ENCODE data around the gene LSR.

DNA sequence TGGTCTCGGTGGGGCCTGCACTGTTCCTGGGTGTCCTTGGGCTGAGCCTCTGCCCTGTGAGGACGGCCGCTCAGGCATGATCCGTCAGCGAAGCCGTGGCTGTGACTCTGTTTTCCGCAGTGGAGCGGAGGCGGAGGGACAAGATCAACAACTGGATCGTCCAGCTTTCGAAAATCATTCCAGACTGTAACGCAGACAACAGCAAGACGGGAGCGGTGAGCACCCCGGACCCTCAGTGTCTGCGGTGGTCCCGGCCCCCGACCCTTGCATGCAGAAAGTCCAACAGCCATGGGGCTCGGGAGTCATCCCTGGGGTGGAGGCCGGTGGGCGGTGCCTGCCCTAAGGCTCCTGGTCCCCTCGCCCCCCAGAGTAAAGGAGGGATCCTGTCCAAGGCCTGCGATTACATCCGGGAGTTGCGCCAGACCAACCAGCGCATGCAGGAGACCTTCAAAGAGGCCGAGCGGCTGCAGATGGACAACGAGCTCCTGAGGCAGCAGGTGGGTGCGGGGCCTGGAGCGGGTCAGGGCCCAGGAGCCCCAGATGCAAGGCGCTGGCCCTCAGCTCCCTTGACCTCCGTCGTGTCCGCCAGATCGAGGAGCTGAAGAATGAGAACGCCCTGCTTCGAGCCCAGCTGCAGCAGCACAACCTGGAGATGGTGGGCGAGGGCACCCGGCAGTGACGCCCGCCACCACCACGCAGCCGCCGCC, 29.9 kb downstream of the LSR start:
- TF ChIP-seq, protein P1, sequence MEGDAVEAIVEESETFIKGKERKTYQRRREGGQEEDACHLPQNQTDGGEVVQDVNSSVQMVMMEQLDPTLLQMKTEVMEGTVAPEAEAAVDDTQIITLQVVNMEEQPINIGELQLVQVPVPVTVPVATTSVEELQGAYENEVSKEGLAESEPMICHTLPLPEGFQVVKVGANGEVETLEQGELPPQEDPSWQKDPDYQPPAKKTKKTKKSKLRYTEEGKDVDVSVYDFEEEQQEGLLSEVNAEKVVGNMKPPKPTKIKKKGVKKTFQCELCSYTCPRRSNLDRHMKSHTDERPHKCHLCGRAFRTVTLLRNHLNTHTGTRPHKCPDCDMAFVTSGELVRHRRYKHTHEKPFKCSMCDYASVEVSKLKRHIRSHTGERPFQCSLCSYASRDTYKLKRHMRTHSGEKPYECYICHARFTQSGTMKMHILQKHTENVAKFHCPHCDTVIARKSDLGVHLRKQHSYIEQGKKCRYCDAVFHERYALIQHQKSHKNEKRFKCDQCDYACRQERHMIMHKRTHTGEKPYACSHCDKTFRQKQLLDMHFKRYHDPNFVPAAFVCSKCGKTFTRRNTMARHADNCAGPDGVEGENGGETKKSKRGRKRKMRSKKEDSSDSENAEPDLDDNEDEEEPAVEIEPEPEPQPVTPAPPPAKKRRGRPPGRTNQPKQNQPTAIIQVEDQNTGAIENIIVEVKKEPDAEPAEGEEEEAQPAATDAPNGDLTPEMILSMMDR (conservative IDR thresholded peaks at IDR 0.05), result no peak
- TF ChIP-seq ZFX (IDR thresholded peaks at IDR 0.05), result no peak
